Measurements from ENCODE around the gene CARS1.

Gene CARS1

DNA sequence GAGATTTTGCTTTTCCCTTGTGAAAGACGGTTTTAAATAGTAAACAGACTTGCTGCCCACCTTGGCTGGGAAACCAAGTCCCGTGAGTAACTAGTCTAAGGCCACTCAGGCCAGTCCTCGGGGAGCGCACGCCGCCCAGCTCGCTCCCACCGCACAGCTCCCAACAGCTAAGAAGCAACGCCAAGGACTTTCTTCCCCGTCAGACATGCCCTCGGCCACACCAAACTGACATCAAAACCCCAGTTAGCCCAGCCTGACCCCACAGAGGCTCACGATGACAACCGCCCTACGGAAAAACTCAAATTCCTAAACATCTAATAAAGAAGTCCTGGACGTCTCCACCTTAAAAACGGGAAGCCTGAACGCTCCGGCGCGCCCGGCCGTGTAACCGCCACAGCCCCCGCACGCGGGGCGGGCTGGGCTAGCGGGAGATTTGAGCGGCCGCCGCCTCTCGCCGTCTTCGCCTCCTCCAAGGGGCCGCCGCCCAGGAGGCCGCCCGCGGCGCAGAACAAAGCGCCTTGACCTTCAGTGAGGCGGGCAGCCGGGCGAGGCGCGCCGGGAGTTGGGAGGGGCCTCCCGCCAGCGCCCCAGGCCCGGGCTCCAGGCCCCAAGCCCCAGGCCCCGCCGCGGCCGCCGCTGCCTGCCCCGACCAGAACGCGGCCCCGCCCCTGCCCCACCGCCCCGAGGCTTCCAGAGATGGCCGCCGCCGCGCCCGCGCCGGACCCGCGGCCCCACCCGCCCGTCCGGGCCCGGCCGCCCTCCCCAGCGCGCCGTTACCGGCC is 65.6 kb downstream of the CARS1 start:
- DNase-seq (ENCODE audit: low read depth) = no peak

DNA sequence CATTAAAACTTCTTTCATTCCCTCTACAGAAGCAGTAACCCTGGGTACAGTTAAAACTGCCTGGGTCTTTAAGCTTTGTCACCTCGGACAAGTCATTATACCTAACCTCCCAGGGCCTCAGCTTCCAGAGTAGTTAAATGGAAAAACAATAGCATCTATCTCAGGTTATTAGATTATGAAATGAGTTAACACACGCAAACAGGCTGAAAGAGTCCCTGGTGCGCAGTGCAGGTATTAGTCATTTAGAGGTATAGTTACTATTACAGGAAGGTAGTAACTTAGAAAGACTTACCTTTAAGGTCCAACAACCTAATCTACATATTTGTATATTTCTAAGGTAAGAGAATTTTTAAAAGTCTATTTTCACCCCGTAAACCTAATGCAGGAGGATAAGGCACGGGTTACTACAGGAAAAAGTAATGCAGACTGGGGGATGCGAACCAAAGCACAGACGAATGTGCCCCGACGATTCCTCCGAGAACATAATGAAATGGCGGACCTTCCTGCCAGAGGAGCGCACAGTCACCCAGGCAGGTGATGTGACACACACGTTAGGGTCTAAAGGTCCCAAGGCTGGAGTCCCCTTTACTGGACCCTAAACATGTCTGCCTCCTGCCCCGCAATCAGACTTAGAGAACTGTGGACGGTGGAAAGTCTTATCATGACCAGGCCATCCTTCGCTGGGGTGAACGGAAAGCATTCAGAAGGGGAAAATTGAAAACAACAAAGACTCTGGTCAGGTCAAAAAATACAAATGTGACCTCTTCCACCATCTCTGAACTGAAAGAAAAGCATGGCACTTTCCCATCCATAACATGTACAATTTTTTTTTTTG is 66.4 kb downstream of the CARS1 start:
- DNase-seq (ENCODE audit: low read depth) = no peak

DNA sequence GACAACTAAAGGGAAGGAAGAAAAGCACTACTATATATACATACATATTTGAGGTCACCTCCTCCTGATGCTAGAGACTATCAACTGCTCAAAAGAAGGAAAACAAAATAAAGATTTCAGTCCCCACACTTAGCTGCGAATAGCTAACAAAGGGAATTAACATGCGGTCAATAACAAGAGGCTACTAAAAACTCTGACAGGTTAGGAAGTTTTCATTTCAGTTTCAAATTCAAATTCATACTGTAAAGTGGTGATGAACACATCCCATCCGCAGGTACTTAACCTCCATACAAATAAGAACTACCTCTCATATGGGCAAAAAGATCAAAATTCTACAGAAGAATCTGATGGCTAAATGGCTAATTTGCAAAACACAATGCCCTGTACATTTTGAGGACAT is 67.7 kb downstream of the CARS1 start:
- DNase-seq (ENCODE audit: low read depth) = no peak

- no peak for DNase-seq (ENCODE audit: low read depth)
Observed at GRCh38 chr11:2989006-2989405, 68.2 kb downstream of the CARS1 start.

DNA sequence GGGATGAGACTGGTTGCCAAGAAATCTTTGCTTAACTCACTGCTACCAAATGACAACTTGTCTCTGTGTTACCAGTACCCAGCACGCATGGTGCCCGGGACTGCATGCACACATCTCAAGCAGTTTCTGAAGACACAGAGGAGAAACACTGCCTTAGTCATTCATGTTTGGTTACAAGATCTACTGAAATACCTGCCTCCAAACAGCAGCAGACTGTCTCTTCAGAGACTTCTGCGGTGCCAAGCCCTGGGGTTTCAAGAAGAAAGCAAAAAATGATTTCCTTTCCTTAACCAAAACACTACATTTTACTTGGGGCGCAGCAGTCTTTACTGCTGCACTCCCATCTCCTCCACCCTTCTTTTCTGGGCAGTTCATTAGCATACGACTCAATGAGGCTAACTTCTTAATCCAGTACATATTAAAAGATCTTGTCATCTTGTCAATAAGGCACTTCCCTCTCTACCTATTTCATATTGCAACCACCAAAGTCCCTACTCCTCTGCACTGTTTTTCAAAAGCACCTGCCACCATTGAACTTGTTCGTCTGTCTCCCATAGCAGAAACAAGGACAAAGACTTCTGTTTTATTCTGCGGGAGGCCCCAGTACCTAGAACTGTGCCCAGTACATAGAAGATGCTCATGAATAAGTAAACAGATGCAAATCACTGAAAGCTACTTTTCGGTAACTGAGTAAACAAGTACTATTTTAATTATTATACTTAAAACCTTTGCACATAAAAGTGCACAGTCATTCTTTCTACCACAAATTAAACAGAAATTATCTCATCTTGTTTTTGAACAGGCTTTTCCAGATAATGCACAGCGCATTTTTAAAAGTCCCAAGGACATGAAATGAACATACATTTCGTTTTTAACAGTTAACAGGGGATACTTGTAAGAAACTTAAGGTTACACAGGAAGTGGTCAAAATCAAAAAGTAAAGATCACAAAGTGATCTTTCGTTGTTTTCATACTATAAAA is 69.1 kb downstream of the CARS1 start:
- no peak for DNase-seq (ENCODE audit: low read depth)

DNA sequence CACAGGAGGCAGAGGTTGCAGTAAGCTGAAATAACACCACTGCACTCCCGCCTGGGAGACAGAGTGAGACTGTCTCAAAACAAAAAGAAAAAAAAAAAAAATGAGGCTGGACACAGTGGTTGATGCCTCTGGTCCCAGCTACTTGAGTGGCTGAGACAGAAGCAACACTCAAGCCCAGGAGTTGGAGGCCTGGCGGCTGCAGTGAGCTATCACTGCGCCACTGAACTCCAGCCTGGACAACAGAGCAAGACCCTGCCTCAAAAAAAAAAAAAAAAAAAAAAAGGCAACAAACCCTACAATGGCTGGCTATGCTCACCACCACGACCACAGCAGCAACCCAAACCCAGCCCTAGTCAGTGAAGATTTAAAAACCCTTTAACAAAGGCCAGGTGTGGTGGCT is 73.3 kb downstream of the CARS1 start:
- no peak for DNase-seq (ENCODE audit: low read depth)

DNA sequence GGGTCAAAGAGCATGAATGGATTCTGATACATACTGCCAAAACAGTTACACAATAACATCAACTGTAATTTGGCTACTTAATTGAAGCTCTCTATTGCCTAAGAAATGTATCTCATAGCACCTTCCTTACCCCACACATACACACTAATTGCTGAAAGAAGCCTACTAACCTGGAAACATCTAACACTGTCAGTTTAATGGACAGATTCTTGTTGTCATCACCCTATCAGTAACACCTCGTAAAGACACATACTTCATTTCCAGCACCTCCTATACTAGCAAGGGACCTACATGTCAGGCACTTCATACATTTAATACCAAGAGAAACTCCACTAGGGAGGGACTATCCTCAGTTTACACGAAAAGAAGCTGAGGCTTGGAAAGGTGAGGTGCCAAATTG is 75.0 kb downstream of the CARS1 start:
- no peak for DNase-seq (ENCODE audit: low read depth)

DNA sequence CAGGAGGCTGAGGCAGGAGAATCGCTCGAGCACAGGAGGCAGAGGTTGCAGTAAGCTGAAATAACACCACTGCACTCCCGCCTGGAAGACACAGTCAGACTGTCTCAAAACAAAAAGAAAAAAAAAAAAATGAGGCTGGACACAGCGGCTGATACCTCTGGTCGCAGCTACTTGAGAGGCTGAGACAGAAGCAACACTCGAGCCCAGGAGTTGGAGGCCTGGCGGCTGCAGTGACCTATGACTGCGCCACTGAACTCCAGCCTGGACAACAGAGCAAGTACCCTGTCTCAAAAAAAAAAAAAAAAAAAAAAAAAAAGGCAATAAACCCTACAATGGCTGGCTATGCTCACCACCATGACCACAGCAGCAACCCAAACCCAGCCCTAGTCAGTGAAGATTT is 76.1 kb downstream of the CARS1 start:
- no peak for DNase-seq (ENCODE audit: low read depth)

DNA sequence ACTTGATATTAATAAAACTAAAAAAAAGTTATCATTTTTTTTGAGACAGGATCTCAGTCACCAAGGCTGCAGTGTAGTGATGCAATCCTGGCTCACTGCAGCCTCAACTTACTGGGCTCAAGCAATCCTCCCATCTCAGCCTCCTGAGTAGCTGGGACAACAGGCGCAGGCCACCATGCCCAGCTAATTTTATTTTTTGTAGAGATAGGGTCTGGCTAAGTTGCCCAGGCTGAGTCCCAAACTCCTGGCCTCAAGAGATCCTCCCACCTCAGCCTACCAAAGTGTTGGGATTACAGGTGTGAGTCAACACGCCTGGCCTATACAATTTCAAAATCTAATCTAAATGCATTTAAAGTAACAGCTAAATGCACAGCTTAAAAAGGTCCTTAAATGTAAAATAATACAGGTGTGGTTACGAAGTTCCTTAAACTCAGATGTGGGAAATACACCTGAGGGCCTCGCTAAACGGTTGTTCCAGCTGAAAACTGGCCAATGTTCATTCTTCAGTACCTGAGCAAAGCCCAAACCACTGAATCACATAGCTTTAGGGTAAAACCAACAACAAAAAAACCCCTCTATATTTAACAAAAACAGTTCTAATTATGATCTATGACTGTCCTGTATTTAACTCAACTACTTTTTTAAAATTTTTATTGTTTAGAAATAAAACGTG is 76.9 kb downstream of the CARS1 start:
- no peak for DNase-seq (ENCODE audit: low read depth)

GRCh38 chr11:2977113-2977512 is 80.1 kb downstream of the CARS1 start:
- DNase-seq (ENCODE audit: low read depth) = no peak

DNA sequence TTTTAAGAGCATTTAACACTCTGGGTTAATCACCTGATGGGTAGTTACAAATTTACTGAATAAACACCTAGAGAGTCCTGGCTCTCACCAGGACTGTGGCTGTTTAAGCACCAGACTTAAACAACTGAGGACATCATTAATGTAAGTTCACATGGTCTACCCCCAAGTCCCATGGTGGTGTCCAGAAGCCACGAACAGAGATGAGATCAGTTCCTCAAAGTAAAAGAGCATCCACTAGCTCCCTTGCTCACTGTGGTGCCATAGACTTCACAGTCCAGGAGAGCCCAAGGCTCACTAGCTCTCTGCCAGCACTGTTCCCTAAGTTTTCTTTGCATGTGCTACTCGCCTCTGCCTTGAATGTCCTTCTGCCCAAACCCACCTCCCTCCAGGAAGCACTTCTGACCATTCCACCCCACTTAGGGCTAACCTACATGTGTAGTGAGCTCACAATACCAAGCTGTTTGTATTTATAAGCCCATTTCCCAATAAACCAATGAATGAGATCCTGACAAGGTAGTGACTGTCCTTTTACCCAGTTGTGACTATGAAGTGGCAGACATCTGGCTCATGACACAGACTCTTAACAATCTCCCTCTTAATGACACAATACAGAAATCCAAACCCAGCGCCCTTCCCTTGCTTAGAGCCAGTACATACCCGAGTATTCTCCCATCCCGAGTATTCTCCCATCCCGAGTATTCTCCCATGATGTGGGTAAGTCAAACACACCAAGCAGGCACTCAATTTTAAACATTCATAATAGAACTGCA is 80.7 kb downstream of the CARS1 start:
- no peak for DNase-seq (ENCODE audit: low read depth)

- peak; percentile 11 for DNase-seq (ENCODE audit: low read depth)
Observed at GRCh38 chr11:2975594-2975993, 81.6 kb downstream of the CARS1 start.

DNA sequence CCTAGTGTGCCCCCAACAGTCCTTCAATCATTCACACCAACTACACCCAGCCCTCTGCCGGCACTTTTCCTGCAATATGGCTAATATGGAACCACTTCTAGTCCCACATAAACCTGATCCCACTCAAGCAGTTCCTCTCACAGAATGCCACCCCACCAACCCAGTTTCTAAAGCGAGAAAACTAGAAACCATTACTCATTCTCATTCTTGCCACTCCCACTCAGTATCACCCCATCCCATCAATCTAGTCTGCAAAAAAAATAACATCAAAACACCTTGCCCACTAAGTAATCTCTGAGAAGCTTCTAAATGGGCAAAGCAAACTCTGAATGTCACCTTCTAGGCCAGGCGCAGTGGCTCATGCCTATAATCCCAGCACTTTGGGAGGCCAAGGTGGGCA is 83.0 kb downstream of the CARS1 start:
- DNase-seq (ENCODE audit: low read depth) = no peak

GRCh38 chr11:2968341-2968900 is 88.8 kb downstream of the CARS1 start:
- DNase-seq (ENCODE audit: low read depth) = no peak

GRCh38 chr11:2964782-2965181 is 92.4 kb downstream of the CARS1 start:
- no peak for DNase-seq (ENCODE audit: low read depth)

DNA sequence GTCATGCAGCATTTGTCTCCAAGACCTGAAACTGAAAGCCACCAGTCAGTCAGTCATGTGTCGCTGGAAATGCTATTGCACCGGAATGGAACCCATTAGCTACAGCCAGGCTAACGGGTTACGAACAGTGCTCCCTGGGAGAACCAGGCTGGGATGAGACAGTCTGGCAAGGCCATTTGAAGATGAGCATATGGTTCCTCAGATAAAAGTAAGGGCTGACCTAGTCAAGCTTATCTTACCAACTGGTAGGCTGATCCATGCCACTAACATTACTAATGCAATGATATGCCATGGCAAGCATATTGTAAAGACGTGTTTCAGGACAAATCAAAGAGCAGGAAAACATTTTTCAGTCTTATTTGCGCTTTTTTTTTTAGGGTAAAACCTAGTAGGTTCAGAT is 93.5 kb downstream of the CARS1 start:
- no peak for DNase-seq (ENCODE audit: low read depth)

GRCh38 chr11:2963112-2963754 is 94.0 kb downstream of the CARS1 start:
- DNase-seq (ENCODE audit: low read depth) = no peak

- DNase-seq (ENCODE audit: low read depth) = no peak
Observed at GRCh38 chr11:2961080-2961479, 96.1 kb downstream of the CARS1 start.

GRCh38 chr11:2960139-2960538 is 97.1 kb downstream of the CARS1 start:
- DNase-seq (ENCODE audit: low read depth) = no peak

DNA sequence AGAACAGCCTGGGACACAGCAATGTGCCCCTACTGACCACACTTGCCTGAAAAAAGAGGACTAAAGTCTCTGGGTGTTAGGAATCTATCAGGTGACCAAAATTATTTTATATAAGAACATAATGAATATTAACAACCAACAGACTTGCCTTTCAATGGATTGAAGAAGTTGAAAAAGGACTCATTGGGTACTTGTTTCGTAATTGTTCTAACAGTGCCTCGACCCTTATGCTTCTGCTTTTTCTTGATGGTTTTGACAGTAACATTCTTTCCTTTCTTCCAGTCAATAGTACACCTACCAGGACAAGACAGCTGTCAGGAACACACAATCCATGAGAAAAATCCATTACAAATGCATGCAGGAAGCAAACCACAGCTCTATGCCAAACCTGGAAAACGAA is 99.0 kb downstream of the CARS1 start:
- DNase-seq (ENCODE audit: low read depth) = no peak

Data from T-helper 22 cell (primary cell).